Calu3 (cell line): ENCODE measurements around the gene ZNF581. TPM values are rescaled to one million over a fixed set of nuclear protein-coding genes. Genes with fewer than 3 reads are reported as not detected.

Experiments used
- BruUV-seq: library from RNA; stranded (reverse); fragments of 400-500 nt; replicated peaks from 2 replicates; lab custom pipeline; 2021; lab: Mats Ljungman, UMichigan
- CTCF ChIA-PET: fragments of 300-600 bp; sonication (Branson Sonifier 250); formaldehyde crosslinking; loops from one replicate; lab custom pipeline; 2022; ENCODE audit warnings: antibody characterized with exemption; lab: Charles Lee
- DNase-seq: peaks from one replicate; pipeline ENCODE4 v3.0.0; 2022
- H3K27ac Mint-ChIP-seq: one replicate; pipeline ENCODE4 v1.8.0; 2022; ENCODE audit warnings: mixed read lengths; ENCODE audit not compliant: unreplicated experiment
- H3K27me3 Mint-ChIP-seq: one replicate; pipeline ENCODE4 v1.8.0; 2022; ENCODE audit warnings: mixed read lengths; ENCODE audit not compliant: unreplicated experiment
- H3K36me3 Mint-ChIP-seq: one replicate; pipeline ENCODE4 v1.8.0; 2022; ENCODE audit warnings: mild to moderate bottlenecking, moderate library complexity, mixed read lengths; ENCODE audit not compliant: insufficient read depth, unreplicated experiment
- H3K4me1 Mint-ChIP-seq: one replicate; pipeline ENCODE4 v1.8.0; 2022; ENCODE audit warnings: mild to moderate bottlenecking, low read depth, mixed read lengths; ENCODE audit not compliant: unreplicated experiment
- H3K4me3 Mint-ChIP-seq: one replicate; pipeline ENCODE4 v1.8.0; 2022; ENCODE audit warnings: mild to moderate bottlenecking, low read depth, moderate library complexity, mixed read lengths; ENCODE audit not compliant: unreplicated experiment
- H3K9me3 Mint-ChIP-seq: one replicate; pipeline ENCODE4 v1.8.0; 2022; ENCODE audit warnings: low read depth, mixed read lengths; ENCODE audit not compliant: unreplicated experiment
- intact Hi-C: fragments of 100-400 bp; cut with micrococcal nuclease; formaldehyde crosslinking; loops from one replicate; pipeline ENCODE4 v1.10.0; 2022; ENCODE audit not compliant: unreplicated experiment
- total RNA-seq: library from RNA; stranded (reverse); gene quantifications from 2 replicates; pipeline ENCODE4 v1.2.3, GENCODE V29; 2022
- TF ChIP-seq, protein P1 (sequence below): fragments of 200-600 bp; IDR thresholded peaks from one replicate; pipeline ENCODE4 v1.8.0; 2022; ENCODE audit warnings: antibody characterized with exemption; ENCODE audit not compliant: unreplicated experiment

Gene ZNF581
- total RNA-seq, 1 experiment from 2014 or later: 33.1 TPM

DNA sequence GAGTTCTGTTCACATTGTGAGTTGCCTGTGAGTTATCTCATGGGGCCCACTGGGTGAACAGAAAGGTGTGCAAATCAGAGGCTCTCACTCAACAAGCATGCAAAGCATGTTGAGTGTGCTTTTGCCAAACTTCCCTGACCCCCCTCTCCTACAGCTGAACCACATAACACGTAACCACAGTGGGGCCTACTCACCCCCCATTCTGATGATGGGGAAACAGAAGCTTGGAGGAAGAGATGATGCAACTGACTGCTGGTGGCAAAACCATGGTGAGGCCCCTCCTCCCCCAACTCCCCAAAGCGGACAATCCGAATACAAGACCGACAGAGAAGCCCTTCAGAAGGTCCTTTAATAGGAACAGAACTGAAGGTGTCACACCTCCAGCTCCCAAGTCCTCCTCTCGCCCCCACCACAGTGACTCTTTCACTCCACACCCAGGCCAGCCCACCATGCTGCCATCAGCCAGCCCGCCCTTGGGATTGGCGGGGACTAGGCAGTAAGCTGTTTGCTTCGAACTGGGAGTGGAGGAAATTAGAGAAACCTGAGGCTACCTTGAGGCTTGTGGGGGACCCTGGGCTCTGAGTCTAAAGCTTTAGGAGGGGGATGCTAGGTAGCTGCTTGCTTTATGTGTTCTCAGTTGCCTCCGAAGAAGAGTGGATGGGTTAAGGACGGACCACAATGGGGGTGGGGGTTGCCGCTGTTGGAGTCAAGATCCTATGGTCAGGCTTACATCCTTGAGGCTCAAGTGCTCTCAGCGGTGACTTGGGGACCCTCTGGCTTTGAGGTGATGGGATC, 22.8 kb upstream of the ZNF581 start:
- CTCF ChIA-PET: no interaction called here
- H3K9me3 Mint-ChIP-seq: no peaks in the 10 kb centered on the region
- TF ChIP-seq, protein P1, sequence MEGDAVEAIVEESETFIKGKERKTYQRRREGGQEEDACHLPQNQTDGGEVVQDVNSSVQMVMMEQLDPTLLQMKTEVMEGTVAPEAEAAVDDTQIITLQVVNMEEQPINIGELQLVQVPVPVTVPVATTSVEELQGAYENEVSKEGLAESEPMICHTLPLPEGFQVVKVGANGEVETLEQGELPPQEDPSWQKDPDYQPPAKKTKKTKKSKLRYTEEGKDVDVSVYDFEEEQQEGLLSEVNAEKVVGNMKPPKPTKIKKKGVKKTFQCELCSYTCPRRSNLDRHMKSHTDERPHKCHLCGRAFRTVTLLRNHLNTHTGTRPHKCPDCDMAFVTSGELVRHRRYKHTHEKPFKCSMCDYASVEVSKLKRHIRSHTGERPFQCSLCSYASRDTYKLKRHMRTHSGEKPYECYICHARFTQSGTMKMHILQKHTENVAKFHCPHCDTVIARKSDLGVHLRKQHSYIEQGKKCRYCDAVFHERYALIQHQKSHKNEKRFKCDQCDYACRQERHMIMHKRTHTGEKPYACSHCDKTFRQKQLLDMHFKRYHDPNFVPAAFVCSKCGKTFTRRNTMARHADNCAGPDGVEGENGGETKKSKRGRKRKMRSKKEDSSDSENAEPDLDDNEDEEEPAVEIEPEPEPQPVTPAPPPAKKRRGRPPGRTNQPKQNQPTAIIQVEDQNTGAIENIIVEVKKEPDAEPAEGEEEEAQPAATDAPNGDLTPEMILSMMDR: no peak
- DNase-seq: no peak
- H3K27ac Mint-ChIP-seq: no peak overlapping the region
- intact Hi-C loops: no loop called here
- H3K27me3 Mint-ChIP-seq: no peaks in the 10 kb centered on the region
- peaks cover 64% of the 10 kb centered on the region for H3K36me3 Mint-ChIP-seq
- H3K4me1 Mint-ChIP-seq: peaks cover 19% of the 10 kb centered on the region
- H3K4me3 Mint-ChIP-seq: no peak overlapping the region
- no TSS peak for BruUV-seq

DNA sequence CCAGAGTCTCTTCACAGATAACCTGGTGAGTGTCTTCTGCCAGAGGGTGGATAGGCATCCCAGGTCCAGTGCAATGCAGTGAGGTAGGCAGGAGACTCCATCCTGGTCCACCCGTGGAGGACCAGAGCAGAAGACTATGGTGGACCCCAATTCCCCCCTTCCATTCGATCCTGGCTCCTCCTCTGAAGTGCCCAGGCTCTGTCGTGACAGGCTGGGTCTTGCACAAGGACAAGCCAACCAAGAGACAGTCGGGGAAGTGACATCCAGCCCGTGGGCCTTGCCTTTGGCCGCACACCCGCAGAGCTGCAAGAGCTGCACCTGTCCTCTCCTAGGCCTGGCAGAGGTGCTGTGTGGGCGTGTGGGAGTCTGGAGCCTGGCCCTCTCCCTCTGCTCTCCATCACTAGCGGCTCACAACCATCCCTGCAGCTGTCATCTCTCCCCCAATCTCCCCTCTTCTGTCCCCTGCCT, 22.2 kb upstream of the ZNF581 start:
- H3K4me3 Mint-ChIP-seq: no peak overlapping the region
- no peak overlapping the region for H3K27ac Mint-ChIP-seq
- H3K36me3 Mint-ChIP-seq: peaks cover 57% of the 10 kb centered on the region
- TF ChIP-seq, protein P1: no peak
- no peaks in the 10 kb centered on the region for H3K9me3 Mint-ChIP-seq
- H3K27me3 Mint-ChIP-seq: no peaks in the 10 kb centered on the region
- H3K4me1 Mint-ChIP-seq: peaks cover 19% of the 10 kb centered on the region
- intact Hi-C loops: no loop called here
- DNase-seq: no peak
- CTCF ChIA-PET: no interaction called here
- BruUV-seq: no TSS peak

DNA sequence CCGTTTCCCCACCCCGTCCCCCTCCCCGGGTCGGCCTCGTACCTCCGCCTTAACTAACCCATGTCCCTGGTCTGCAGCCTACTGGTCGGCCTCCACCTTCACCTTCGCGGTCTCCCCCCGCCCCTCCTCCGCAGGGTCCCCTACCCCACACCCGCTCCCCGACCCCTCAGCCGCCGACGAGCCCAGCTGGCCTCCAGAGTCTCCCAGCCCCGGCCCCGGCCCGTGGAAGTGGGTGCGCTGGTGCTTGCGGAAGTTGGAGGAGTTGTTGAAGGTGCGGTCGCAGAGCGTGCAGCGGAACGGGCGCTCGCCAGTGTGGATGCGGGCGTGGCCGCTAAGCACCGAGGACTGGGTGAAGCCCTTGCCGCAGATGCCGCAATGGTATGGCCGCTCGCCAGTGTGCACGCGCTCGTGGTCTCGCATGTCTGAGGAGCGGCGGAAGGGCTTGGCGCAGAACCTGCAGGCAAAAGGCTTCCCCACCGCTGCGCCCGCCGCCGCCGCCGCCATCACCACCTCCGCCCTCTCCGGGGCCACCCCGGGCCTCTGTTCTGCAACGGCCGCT, 21.7 kb upstream of the ZNF581 start:
- no peaks in the 10 kb centered on the region for H3K27me3 Mint-ChIP-seq
- intact Hi-C loops: no loop called here
- no peak overlapping the region for H3K4me3 Mint-ChIP-seq
- TF ChIP-seq, protein P1: no peak
- peaks cover 52% of the 10 kb centered on the region for H3K36me3 Mint-ChIP-seq
- CTCF ChIA-PET: no interaction called here
- peaks cover 19% of the 10 kb centered on the region for H3K4me1 Mint-ChIP-seq
- BruUV-seq: no TSS peak
- H3K27ac Mint-ChIP-seq: no peak overlapping the region
- no peak for DNase-seq
- no peaks in the 10 kb centered on the region for H3K9me3 Mint-ChIP-seq

DNA sequence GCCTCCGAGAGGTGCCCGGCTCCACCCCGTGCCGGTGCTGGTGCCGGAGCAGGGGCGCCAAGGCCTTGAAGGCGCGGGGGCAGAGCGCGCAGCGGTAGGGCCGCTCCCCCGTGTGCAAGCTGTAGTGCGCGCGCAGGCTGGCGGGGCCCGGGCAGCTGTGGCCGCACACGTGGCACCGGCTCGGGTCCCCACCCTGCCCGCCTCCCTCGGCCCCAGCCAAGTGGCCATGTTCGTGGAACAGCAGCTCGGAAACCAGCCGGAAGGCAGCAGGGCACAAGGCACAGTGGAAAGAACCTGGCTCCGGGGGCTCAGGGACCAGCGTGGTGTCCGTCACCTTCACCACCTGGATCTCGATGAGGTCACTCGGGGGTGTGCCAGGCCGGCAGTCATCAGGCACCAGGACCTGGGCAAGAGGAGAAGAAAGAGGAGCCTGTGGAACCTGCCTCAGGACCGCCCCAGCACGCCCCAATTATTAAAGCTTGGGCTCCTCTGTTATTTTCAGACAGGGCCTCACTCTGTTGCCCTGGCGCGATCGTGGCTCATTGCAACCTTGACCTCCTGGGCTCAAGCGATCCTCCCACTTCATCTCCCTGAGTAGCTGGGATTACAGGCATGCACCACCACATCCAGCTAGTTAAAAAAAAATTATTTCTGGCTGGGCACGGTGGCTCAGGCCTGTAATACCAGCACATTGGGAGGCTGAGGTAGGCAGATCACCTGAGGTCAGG, 21.0 kb upstream of the ZNF581 start:
- Mint-ChIP-seq H3K4me1 (peaks cover 19% of the 10 kb centered on the region), H3K36me3 (peaks cover 48% of the 10 kb centered on the region), H3K4me3 (no peak overlapping the region), H3K27ac (no peak overlapping the region), H3K27me3 (no peaks in the 10 kb centered on the region), H3K9me3 (no peaks in the 10 kb centered on the region)
- DNase-seq: no peak
- TF ChIP-seq, protein P1: no peak
- CTCF ChIA-PET: no interaction called here
- intact Hi-C loops: no loop called here
- BruUV-seq: no TSS peak
